Astrocyte (in vitro differentiated cells and primary cell): Measurements from ENCODE around the gene PANX2. TPM values are rescaled to one million over a fixed set of nuclear protein-coding genes. Genes with fewer than 3 reads are reported as not detected.

Experiments
- DNase-seq: peaks from one replicate; pipeline ENCODE4 v3.0.0-alpha.2; 2010; ENCODE audit warnings: low read depth
- FAIRE-seq: peaks from 2 replicates; lab custom pipeline; 2011; peaks lifted over from hg19 to GRCh38; lab: Jason Lieb, UNC
- H2AFZ ChIP-seq: 2 replicates; pipeline ENCODE4 v1.6.0; 2012; ENCODE audit warnings: low read depth, low read length, inconsistent platforms
- H3K27ac ChIP-seq: 2 replicates; pipeline ENCODE4 v1.5.1; 2011; ENCODE audit warnings: low read depth, low read length, inconsistent platforms
- H3K27me3 ChIP-seq: 2 replicates; pipeline ENCODE4 v1.6.0; 2011; ENCODE audit warnings: low read length, inconsistent platforms; ENCODE audit not compliant: insufficient read depth
- H3K36me3 ChIP-seq: 2 replicates; pipeline ENCODE4 v1.5.1; 2011; ENCODE audit warnings: low read length, inconsistent platforms; ENCODE audit not compliant: insufficient read depth
- H3K4me1 ChIP-seq: 2 replicates; pipeline ENCODE4 v1.5.1; 2011; ENCODE audit warnings: low read length, inconsistent platforms; ENCODE audit not compliant: insufficient read depth
- H3K4me2 ChIP-seq: 2 replicates; pipeline ENCODE4 v1.6.0; 2012; ENCODE audit warnings: low read length, inconsistent platforms
- H3K4me3 ChIP-seq: 2 replicates; pipeline ENCODE4 v1.5.1; 2011; ENCODE audit warnings: low read depth, mild to moderate bottlenecking, low read length, inconsistent platforms; ENCODE audit not compliant: insufficient read depth
- H3K79me2 ChIP-seq: 2 replicates; pipeline ENCODE4 v1.6.0; 2012; ENCODE audit warnings: mild to moderate bottlenecking, low read length, inconsistent platforms; ENCODE audit not compliant: insufficient read depth
- H3K9ac ChIP-seq: 2 replicates; pipeline ENCODE4 v1.6.0; 2012; ENCODE audit warnings: mild to moderate bottlenecking, low read length, inconsistent platforms
- H3K9me3 ChIP-seq: 2 replicates; pipeline ENCODE4 v1.5.1; 2012; ENCODE audit warnings: low read depth, mild to moderate bottlenecking, low read length, inconsistent platforms; ENCODE audit not compliant: insufficient read depth
- H4K20me1 ChIP-seq: 2 replicates; pipeline ENCODE4 v1.6.0; 2012; ENCODE audit warnings: low read length, inconsistent platforms; ENCODE audit not compliant: insufficient read depth
- H3K27ac Mint-ChIP-seq: one replicate; pipeline ENCODE4 v1.8.0; 2021; ENCODE audit warnings: mild to moderate bottlenecking, mixed read lengths; ENCODE audit not compliant: unreplicated experiment
- H3K27me3 Mint-ChIP-seq: one replicate; pipeline ENCODE4 v1.8.0; 2021; ENCODE audit warnings: low read depth, mixed read lengths; ENCODE audit not compliant: unreplicated experiment
- H3K36me3 Mint-ChIP-seq: one replicate; pipeline ENCODE4 v1.8.0; 2021; ENCODE audit warnings: low read depth, mixed read lengths; ENCODE audit not compliant: unreplicated experiment
- H3K4me1 Mint-ChIP-seq: one replicate; pipeline ENCODE4 v1.8.0; 2021; ENCODE audit warnings: low read depth, mixed read lengths; ENCODE audit not compliant: unreplicated experiment
- H3K4me3 Mint-ChIP-seq: one replicate; pipeline ENCODE4 v1.8.0; 2021; ENCODE audit warnings: mild to moderate bottlenecking, moderate library complexity, mixed read lengths; ENCODE audit not compliant: unreplicated experiment
- H3K9me3 Mint-ChIP-seq: one replicate; pipeline ENCODE4 v1.8.0; 2021; ENCODE audit warnings: mild to moderate bottlenecking, mixed read lengths; ENCODE audit not compliant: unreplicated experiment
- EZH2 ChIP-seq: IDR thresholded peaks from 2 replicates; pipeline ENCODE4 v1.6.1; 2012; ENCODE audit warnings: mild to moderate bottlenecking, low read length, inconsistent platforms; ENCODE audit not compliant: insufficient read depth
- total RNA-seq: library from RNA; stranded (reverse); gene quantifications from 2 replicates; pipeline ENCODE4 v1.2.1, GENCODE V29; 2021
- TF ChIP-seq, protein P1 (sequence below): IDR thresholded peaks from 2 replicates; pipeline ENCODE4 v1.5.1; 2011; ENCODE audit warnings: low read depth, mild to moderate bottlenecking, inconsistent platforms, low read length, moderate library complexity; ENCODE audit not compliant: insufficient read depth

The PANX2 gene
- total RNA-seq, 1 donor from 2014 or later = 2.3 TPM

DNA sequence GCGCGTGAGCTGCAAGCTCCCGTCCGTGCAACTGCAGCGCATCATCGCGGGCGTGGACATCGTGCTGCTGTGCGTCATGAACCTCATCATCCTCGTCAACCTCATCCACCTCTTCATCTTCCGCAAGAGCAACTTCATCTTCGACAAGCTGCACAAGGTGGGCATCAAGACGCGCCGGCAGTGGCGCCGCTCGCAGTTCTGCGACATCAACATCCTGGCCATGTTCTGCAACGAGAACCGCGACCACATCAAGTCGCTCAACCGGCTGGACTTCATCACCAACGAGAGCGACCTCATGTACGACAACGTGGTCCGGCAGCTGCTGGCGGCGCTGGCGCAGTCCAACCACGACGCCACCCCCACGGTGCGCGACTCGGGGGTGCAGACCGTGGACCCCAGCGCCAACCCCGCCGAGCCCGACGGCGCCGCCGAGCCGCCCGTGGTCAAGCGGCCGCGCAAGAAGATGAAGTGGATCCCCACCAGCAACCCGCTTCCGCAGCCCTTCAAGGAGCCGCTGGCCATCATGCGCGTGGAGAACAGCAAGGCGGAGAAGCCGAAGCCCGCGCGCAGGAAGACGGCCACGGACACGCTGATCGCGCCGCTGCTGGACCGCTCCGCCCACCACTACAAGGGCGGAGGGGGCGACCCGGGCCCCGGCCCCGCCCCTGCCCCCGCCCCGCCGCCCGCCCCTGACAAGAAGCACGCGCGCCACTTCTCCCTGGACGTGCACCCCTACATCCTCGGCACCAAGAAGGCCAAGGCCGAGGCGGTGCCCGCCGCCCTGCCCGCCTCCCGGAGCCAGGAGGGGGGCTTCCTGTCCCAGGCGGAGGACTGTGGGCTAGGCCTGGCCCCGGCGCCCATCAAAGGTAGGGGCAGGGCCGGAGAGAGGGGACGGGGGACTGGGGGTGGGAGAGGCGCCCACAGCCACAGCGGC lies 7.3 kb downstream of the PANX2 start:
- Histone ChIP-seq H3K9me3 (no peaks in the 10 kb centered on the region), H3K36me3 (no peaks in the 10 kb centered on the region), H3K27ac (no peak overlapping the region), H3K79me2 (no peaks in the 10 kb centered on the region), H3K27me3 (no peaks in the 10 kb centered on the region), H3K4me1 (no peaks in the 10 kb centered on the region), H4K20me1 (no peaks in the 10 kb centered on the region), H3K9ac (no peak overlapping the region), H2AFZ (no peak overlapping the region), H3K4me2 (no peak overlapping the region), H3K4me3 (no peak overlapping the region)
- Mint-ChIP-seq H3K9me3 (no peaks in the 10 kb centered on the region), H3K27me3 (peaks cover 12% of the 10 kb centered on the region), H3K27ac (no peak overlapping the region), H3K36me3 (peaks cover 2% of the 10 kb centered on the region), H3K4me1 (no peaks in the 10 kb centered on the region), H3K4me3 (no peak overlapping the region)
- no peak for DNase-seq
- TF ChIP-seq EZH2 = no peak
- TF ChIP-seq, protein P1, sequence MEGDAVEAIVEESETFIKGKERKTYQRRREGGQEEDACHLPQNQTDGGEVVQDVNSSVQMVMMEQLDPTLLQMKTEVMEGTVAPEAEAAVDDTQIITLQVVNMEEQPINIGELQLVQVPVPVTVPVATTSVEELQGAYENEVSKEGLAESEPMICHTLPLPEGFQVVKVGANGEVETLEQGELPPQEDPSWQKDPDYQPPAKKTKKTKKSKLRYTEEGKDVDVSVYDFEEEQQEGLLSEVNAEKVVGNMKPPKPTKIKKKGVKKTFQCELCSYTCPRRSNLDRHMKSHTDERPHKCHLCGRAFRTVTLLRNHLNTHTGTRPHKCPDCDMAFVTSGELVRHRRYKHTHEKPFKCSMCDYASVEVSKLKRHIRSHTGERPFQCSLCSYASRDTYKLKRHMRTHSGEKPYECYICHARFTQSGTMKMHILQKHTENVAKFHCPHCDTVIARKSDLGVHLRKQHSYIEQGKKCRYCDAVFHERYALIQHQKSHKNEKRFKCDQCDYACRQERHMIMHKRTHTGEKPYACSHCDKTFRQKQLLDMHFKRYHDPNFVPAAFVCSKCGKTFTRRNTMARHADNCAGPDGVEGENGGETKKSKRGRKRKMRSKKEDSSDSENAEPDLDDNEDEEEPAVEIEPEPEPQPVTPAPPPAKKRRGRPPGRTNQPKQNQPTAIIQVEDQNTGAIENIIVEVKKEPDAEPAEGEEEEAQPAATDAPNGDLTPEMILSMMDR = no peak
- FAIRE-seq = no peak

DNA sequence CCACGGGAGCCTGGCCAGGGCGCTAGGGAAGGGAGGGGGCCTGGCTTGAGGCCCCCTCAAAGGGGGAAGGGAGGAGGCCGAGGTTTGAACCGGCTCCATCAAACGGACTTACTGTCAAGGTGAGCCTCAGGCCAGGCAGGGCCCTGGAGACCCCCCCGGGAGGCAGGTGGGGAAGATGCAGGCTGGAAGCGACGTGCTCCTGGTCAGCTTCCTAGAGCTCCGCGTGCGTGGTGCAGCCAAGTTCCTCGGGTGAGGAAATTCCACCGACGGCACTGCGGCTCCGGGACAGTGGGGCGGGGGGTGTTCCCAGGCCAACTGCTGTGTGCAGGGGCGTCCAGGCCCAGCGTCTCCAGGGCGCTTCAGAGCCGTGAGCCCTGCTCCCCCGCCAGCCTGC lies 7.9 kb downstream of the PANX2 start:
- Histone ChIP-seq H3K4me2 (no peak overlapping the region), H3K36me3 (no peaks in the 10 kb centered on the region), H4K20me1 (no peaks in the 10 kb centered on the region), H3K79me2 (no peaks in the 10 kb centered on the region), H3K27me3 (no peaks in the 10 kb centered on the region), H3K9me3 (no peaks in the 10 kb centered on the region), H3K27ac (no peak overlapping the region), H2AFZ (no peak overlapping the region), H3K9ac (no peak overlapping the region), H3K4me3 (no peak overlapping the region), H3K4me1 (no peaks in the 10 kb centered on the region)
- Mint-ChIP-seq H3K9me3 (no peaks in the 10 kb centered on the region), H3K4me3 (no peak overlapping the region), H3K27me3 (peaks cover 10% of the 10 kb centered on the region), H3K27ac (no peak overlapping the region), H3K4me1 (no peaks in the 10 kb centered on the region), H3K36me3 (peaks cover 2% of the 10 kb centered on the region)
- DNase-seq = no peak
- TF ChIP-seq, protein P1 = no peak
- TF ChIP-seq EZH2 = no peak
- FAIRE-seq = no peak
